SW 1271 (cell line): ENCODE data around the gene ANAPC1.
"Not testable (repeated sequence)": the region's sequence is repeated elsewhere in the genome, so short reads cannot be mapped to it uniquely, and the experiment has no call there.

Experiments used
- DNase-seq, 2 experiments: peaks; one replicate each; lab custom pipeline; 2025; lab: John Stamatoyannopoulos, UW

The ANAPC1 gene

GRCh38 chr2:111903930-111904439 is 20.0 kb upstream of the ANAPC1 start:
- no peak for DNase-seq

GRCh38 chr2:111903516-111903915 is 19.5 kb upstream of the ANAPC1 start:
- no peak for DNase-seq

GRCh38 chr2:111900859-111901258 is 16.9 kb upstream of the ANAPC1 start:
- peak in 1 of 2 experiments; percentile 54 for DNase-seq

GRCh38 chr2:111898703-111899514 is 14.9 kb upstream of the ANAPC1 start:
- DNase-seq = no peak

- peak; percentile 71 to 88 for DNase-seq
Measured at GRCh38 chr2:111897924-111898702, 14.1 kb upstream of the ANAPC1 start, which contains the start of gene MERTK. Gene MERTK, plus strand, starts transcription at chr2:111898607. Its CDS starts 129 bp downstream, at chr2:111898736.

GRCh38 chr2:111897630-111897923 is 13.6 kb upstream of the ANAPC1 start:
- no peak for DNase-seq

- no peak for DNase-seq
Measured at GRCh38 chr2:111896576-111896975, 12.6 kb upstream of the ANAPC1 start.

- DNase-seq = no peak
Measured at GRCh38 chr2:111896024-111896423, 12.0 kb upstream of the ANAPC1 start.

GRCh38 chr2:111884592-111884964 is 585 bp upstream of the ANAPC1 start:
- DNase-seq = no peak

GRCh38 chr2:111872806-111873205 is 11.2 kb downstream of the ANAPC1 start:
- not testable (repeated sequence) for DNase-seq

- not testable (repeated sequence) for DNase-seq
Measured at GRCh38 chr2:111865124-111865523, 18.9 kb downstream of the ANAPC1 start.

- not testable (repeated sequence) for DNase-seq
Measured at GRCh38 chr2:111860005-111860404, 24.0 kb downstream of the ANAPC1 start.

GRCh38 chr2:111852544-111852943 is 31.4 kb downstream of the ANAPC1 start:
- not testable (repeated sequence) for DNase-seq

- peak; percentile 26 to 37 for DNase-seq
Measured at GRCh38 chr2:111850646-111851045, 33.3 kb downstream of the ANAPC1 start.

GRCh38 chr2:111839625-111840282 is 44.2 kb downstream of the ANAPC1 start:
- not testable (repeated sequence) for DNase-seq

- DNase-seq = not testable (repeated sequence)
Measured at GRCh38 chr2:111838992-111839391, 45.0 kb downstream of the ANAPC1 start.

- not testable (repeated sequence) for DNase-seq
Measured at GRCh38 chr2:111834221-111834620, 49.8 kb downstream of the ANAPC1 start.

GRCh38 chr2:111830479-111830878 is 53.5 kb downstream of the ANAPC1 start:
- not testable (repeated sequence) for DNase-seq

- not testable (repeated sequence) for DNase-seq
Measured at GRCh38 chr2:111828217-111828766, 55.7 kb downstream of the ANAPC1 start.

GRCh38 chr2:111812970-111813622 is 70.9 kb downstream of the ANAPC1 start:
- not testable (repeated sequence) for DNase-seq

- not testable (repeated sequence) for DNase-seq
Measured at GRCh38 chr2:111790633-111791032, 93.4 kb downstream of the ANAPC1 start.
